Measurements from ENCODE around the gene SOAT2.

GRCh38 chr12:53170215-53170614, 66.9 kb downstream of the SOAT2 start:
- TF ChIP-seq, protein P1, sequence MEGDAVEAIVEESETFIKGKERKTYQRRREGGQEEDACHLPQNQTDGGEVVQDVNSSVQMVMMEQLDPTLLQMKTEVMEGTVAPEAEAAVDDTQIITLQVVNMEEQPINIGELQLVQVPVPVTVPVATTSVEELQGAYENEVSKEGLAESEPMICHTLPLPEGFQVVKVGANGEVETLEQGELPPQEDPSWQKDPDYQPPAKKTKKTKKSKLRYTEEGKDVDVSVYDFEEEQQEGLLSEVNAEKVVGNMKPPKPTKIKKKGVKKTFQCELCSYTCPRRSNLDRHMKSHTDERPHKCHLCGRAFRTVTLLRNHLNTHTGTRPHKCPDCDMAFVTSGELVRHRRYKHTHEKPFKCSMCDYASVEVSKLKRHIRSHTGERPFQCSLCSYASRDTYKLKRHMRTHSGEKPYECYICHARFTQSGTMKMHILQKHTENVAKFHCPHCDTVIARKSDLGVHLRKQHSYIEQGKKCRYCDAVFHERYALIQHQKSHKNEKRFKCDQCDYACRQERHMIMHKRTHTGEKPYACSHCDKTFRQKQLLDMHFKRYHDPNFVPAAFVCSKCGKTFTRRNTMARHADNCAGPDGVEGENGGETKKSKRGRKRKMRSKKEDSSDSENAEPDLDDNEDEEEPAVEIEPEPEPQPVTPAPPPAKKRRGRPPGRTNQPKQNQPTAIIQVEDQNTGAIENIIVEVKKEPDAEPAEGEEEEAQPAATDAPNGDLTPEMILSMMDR (conservative IDR thresholded peaks at IDR 0.05; ENCODE audit: low read depth, low read length) = no peak
- TF ChIP-seq EZH2 (IDR thresholded peaks at IDR 0.05; ENCODE audit: borderline replicate concordance, low read depth, low read length, poor library complexity, severe bottlenecking) = no peak
